Thoracic aorta (tissue), 2 donors: ENCODE measurements around the gene BLVRB. TPM values are rescaled to one million over a fixed set of nuclear protein-coding genes. Genes with fewer than 3 reads are reported as not detected.
A peak's percentile ranks its signal among the peaks of the same experiment; 100 is the strongest.

Source experiments
- ATAC-seq: fragments of 150-250 bp; one replicate; pipeline ENCODE4 v1.8.0; 2017; ENCODE audit warnings: low read depth; ENCODE audit not compliant: insufficient number of reproducible peaks, low FRiP score
- DNase-seq: peaks from one replicate; pipeline ENCODE4 v3.0.0-alpha.2; 2020; ENCODE audit warnings: low spot score
- H3K27ac ChIP-seq, 2 donors: fragments of 200-600 bp; sonication (generic); 1 replicate in 1 of 2; 2 replicates in 1 of 2; pipeline ENCODE4 v1.5.1; 2016; ENCODE audit warnings: mild to moderate bottlenecking in 2 of 2, moderate library complexity in 2 of 2
- H3K27me3 ChIP-seq: fragments of 200-600 bp; sonication (generic); replicated peaks from 2 replicates; pipeline ENCODE4 v1.6.0; 2016; ENCODE audit warnings: mild to moderate bottlenecking; ENCODE audit not compliant: insufficient read depth
- H3K36me3 ChIP-seq: fragments of 200-600 bp; sonication (generic); one replicate; pipeline ENCODE4 v1.5.1; 2016
- H3K4me1 ChIP-seq, 2 donors: fragments of 200-600 bp; sonication (generic); 1 replicate in 1 of 2; 2 replicates in 1 of 2; pipeline versions ENCODE4 v1.5.1 to v1.6.0; 2016; ENCODE audit warnings: low read depth in 2 of 2, mild to moderate bottlenecking in 1 of 2; ENCODE audit not compliant: control insufficient read depth in 1 of 2
- H3K4me3 ChIP-seq: fragments of 200-600 bp; sonication (generic); 2 replicates; pipeline ENCODE4 v1.5.1; 2016; ENCODE audit warnings: mild to moderate bottlenecking
- H3K9me3 ChIP-seq: fragments of 200-600 bp; sonication (generic); 2 replicates; pipeline ENCODE4 v1.5.1; 2016
- total RNA-seq, 2 donors: library from RNA; depleted of rRNA; stranded (reverse); fragments of >200 nt; gene quantifications; one replicate each; pipeline versions ENCODE4 v1.1.0 to v1.2.3, GENCODE V29; 2016
- TF ChIP-seq, protein P1 (sequence below): fragments of 200-600 bp; sonication (generic); IDR thresholded peaks from one replicate; pipeline ENCODE4 v1.5.1; 2019; ENCODE audit warnings: antibody characterized with exemption

The BLVRB gene
- total RNA-seq, 2 donors from 2014 or later, result 97.4 to 229 TPM

- TF ChIP-seq, protein P1, sequence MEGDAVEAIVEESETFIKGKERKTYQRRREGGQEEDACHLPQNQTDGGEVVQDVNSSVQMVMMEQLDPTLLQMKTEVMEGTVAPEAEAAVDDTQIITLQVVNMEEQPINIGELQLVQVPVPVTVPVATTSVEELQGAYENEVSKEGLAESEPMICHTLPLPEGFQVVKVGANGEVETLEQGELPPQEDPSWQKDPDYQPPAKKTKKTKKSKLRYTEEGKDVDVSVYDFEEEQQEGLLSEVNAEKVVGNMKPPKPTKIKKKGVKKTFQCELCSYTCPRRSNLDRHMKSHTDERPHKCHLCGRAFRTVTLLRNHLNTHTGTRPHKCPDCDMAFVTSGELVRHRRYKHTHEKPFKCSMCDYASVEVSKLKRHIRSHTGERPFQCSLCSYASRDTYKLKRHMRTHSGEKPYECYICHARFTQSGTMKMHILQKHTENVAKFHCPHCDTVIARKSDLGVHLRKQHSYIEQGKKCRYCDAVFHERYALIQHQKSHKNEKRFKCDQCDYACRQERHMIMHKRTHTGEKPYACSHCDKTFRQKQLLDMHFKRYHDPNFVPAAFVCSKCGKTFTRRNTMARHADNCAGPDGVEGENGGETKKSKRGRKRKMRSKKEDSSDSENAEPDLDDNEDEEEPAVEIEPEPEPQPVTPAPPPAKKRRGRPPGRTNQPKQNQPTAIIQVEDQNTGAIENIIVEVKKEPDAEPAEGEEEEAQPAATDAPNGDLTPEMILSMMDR, result no peak
- H3K27ac ChIP-seq, result no peak overlapping the region
- H3K4me3 ChIP-seq, result no peak overlapping the region
- no peak for ATAC-seq
- DNase-seq, result no peak
- H3K4me1 ChIP-seq, result peaks cover 4 to 9% of the 10 kb centered on the region in 2 donors
- H3K9me3 ChIP-seq, result no peaks in the 10 kb centered on the region
- no peaks in the 10 kb centered on the region for H3K27me3 ChIP-seq
- H3K36me3 ChIP-seq, result no peaks in the 10 kb centered on the region
Measured at GRCh38 chr19:40414542-40415535, 50.7 kb downstream of the BLVRB start.

DNA sequence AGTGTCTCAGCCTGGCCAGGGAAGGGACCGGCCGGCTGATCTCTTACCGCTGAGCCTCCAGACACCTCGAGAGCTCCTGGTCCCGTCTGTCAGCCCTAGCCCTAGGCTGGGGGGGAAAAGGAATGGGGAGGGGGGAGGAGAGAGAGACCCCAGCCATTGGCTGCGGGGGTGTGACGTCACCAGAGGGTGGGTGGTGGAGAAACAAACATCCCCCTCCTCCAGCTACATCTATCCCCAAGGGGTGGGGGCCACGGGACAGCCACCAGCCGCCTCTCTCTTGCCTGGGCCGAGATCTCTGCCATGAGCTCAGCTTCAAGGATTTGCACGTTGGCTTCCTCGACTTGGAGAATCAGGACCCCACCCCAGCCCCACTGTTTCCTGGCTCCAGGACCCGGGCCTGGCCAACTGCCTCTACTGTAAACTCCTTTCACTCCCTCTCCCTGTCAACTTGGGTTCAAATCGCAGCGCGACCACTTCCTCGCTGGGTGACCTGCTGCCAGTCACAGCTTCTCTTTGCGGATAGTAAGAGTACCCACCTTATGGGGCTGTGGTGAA lies 52.2 kb downstream of the BLVRB start, which contains the start of gene PRX:
Gene PRX, minus strand, starts transcription at position 88 of the 555 bp plus-strand sequence. CDS start 5,446 bp downstream, outside the sequence.
- H3K36me3 ChIP-seq, result no peaks in the 10 kb centered on the region
- no peaks in the 10 kb centered on the region for H3K9me3 ChIP-seq
- H3K4me1 ChIP-seq, result peaks cover 4 to 9% of the 10 kb centered on the region in 2 donors
- H3K27ac ChIP-seq, result no peak within 1 kb of the TSS
- ATAC-seq (no peak), DNase-seq (no peak)
- TF ChIP-seq, protein P1, result no peak
- no peak within 1 kb of the TSS for H3K4me3 ChIP-seq
- H3K27me3 ChIP-seq, result no peaks in the 10 kb centered on the region

- Histone ChIP-seq H3K9me3 (no peaks in the 10 kb centered on the region), H3K4me1 (peaks cover 4 to 9% of the 10 kb centered on the region in 2 donors), H3K36me3 (no peaks in the 10 kb centered on the region), H3K27ac (no peak overlapping the region), H3K27me3 (no peaks in the 10 kb centered on the region), H3K4me3 (no peak overlapping the region)
- TF ChIP-seq, protein P1, result no peak
- DNase-seq (no peak), ATAC-seq (no peak)
Measured at GRCh38 chr19:40412866-40413265, 52.7 kb downstream of the BLVRB start.

DNA sequence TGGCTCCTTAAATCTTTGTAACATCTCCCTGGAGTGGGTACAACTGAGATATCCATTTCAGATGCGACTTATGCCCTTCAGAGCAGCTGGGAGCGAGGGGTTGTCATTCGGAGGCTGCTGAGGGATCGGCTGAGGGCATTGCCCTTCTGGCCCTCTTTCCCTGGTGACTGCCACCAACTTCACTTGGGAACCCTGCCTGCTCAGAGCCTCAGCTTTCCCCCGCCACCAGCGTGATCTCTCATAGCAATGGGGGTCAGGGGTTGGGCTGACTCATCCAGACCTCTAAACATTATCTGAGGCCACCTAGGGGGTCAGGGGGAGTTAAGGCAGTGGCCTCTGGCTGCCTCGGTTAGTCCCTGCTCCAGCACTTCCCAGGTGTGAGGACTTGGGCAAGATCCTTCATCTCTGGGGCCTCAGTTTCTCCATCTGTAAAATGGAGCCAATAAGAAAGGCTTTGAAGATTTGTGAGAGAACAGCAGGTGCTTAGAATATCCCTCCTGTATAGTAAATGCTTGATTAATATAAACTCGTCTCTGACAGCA lies 53.5 kb downstream of the BLVRB start:
- H3K4me1 ChIP-seq, result peaks cover 4 to 9% of the 10 kb centered on the region in 2 donors
- DNase-seq (no peak), ATAC-seq (no peak)
- peak overlapping the region in 1 of 2 donors; percentile 4 for H3K27ac ChIP-seq
- H3K4me3 ChIP-seq, result no peak overlapping the region
- no peaks in the 10 kb centered on the region for H3K9me3 ChIP-seq
- TF ChIP-seq, protein P1, result no peak
- H3K36me3 ChIP-seq, result no peaks in the 10 kb centered on the region
- H3K27me3 ChIP-seq, result no peaks in the 10 kb centered on the region
